ENCODE results near the gene CYB561. TPM values are rescaled to one million over a fixed set of nuclear protein-coding genes. Genes with fewer than 3 reads are reported as not detected.

The CYB561 gene
- total and polyA plus RNA-seq, 2 of the 4 experiments (the other 2 are of a cell fraction): 2.5 to 3.0 TPM

DNA sequence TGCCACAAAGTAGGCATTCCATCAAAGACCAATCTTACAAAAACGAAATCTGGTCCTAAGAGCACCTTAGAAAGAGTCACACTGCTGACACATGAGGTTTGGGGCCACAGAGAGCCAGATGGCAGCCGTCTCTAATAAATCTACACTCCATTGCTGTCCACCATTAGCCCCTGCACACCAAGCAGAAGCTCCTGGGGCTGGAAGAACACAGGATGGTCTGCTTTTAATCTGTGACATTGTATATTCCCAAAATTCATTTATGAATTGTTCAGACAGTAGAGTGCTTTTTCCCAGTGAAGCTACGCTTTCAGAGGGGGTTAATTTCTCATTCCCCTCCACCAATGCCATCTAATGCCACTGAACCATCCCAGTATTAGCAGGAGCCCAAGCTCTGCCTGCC is 1.6 kb downstream of the CYB561 start:
- no TSS peak for BruUV-seq (replicated peaks)
- Histone ChIP-seq H2BK15ac (ENCODE audit: low read depth, low read length) (no peak overlapping the region), H3K4me3 (ENCODE audit: insufficient read depth, low read depth, low read length) (no peak overlapping the region), H2BK120ac (ENCODE audit: low read depth, low read length) (no peak overlapping the region), H3K14ac (replicated peaks; ENCODE audit: low read depth, low read length) (no peak overlapping the region), H3K9me1 (ENCODE audit: insufficient read depth, low read length) (no peaks in the 10 kb centered on the region), H3K4me2 (ENCODE audit: low read depth, low read length) (no peak overlapping the region), H4K20me1 (ENCODE audit: insufficient read depth, low read length) (no peaks in the 10 kb centered on the region), H3K18ac (ENCODE audit: low read depth, low read length) (no peak overlapping the region), H2BK20ac (ENCODE audit: low read depth, low read length) (no peak overlapping the region), H3K4ac (ENCODE audit: low read depth, low read length) (no peak overlapping the region), H3K36me3 (ENCODE audit: control insufficient read depth, insufficient read depth, low read length) (no peaks in the 10 kb centered on the region), H4K5ac (ENCODE audit: low read depth, low read length) (no peak overlapping the region), H3K79me1 (ENCODE audit: low read depth in 1 of 2, low read length in 2 of 2) (no peaks in the 10 kb centered on the region), H3K27ac (ENCODE audit: insufficient read depth, low read length) (no peak overlapping the region), H3K9me3 (ENCODE audit: control insufficient read depth, insufficient read depth, low read length) (no peaks in the 10 kb centered on the region), H2AFZ (replicated peaks; ENCODE audit: low read length, poor library complexity) (no peak overlapping the region), H2AK9ac (replicated peaks; ENCODE audit: low read depth, low read length, poor library complexity) (no peak overlapping the region), H3K23ac (ENCODE audit: low read depth, low read length) (no peak overlapping the region), H4K91ac (ENCODE audit: insufficient read depth, low read depth, low read length) (no peak overlapping the region), H3K9ac (ENCODE audit: low read depth, low read length) (no peak overlapping the region), H3K27me3 (ENCODE audit: control insufficient read depth, insufficient read depth, low read length) (no peaks in the 10 kb centered on the region), H2BK5ac (ENCODE audit: low read depth, low read length, poor library complexity, severe bottlenecking) (no peak overlapping the region), H2AK5ac (ENCODE audit: low read depth, low read length) (no peak overlapping the region), H3K56ac (ENCODE audit: extremely low read depth, insufficient read depth, low read length) (no peak overlapping the region), H4K8ac (ENCODE audit: low read depth in 2 of 2, low read length in 2 of 2) (no peak overlapping the region), H3K4me1 (ENCODE audit: control insufficient read depth, insufficient read depth, low read length) (peaks cover 4% of the 10 kb centered on the region)
- no CpG with 5 or more reads among the region's 3 CpGs for WGBS, 2 experiments (ENCODE audit: extremely low coverage in 2 of 2, insufficient read length in 1 of 2)
- POLR2A ChIA-PET (ENCODE audit: unreplicated experiment): no interaction called here
- CTCF ChIA-PET: no interaction called here
- in situ Hi-C loops (cut with MboI; ENCODE audit: low sequenced_read_pairs): no loop called here
- no peak for ATAC-seq (ENCODE audit: low read depth)
- TF ChIP-seq NFE2L2 (IDR thresholded peaks at IDR 0.05; ENCODE audit: low read depth, low read length) (no peak), CEBPB (IDR thresholded peaks at IDR 0.05; ENCODE audit: low read depth, low read length) (no peak), BHLHE40 (IDR thresholded peaks at IDR 0.05; ENCODE audit: low read depth, low read length) (no peak), POLR2A (IDR thresholded peaks at IDR 0.05; ENCODE audit: low read depth, low read length) (no peak), RCOR1 (IDR thresholded peaks at IDR 0.05; ENCODE audit: insufficient replicate concordance, low read length) (no peak), MAZ (IDR thresholded peaks at IDR 0.05; ENCODE audit: borderline replicate concordance, low read depth, low read length) (no peak), FOS (IDR thresholded peaks at IDR 0.05; ENCODE audit: low read depth, low read length) (no peak), SMC3 (IDR thresholded peaks at IDR 0.05; ENCODE audit: low read depth, low read length) (no peak), CHD1 (IDR thresholded peaks at IDR 0.05; ENCODE audit: low read depth, low read length) (no peak)
- TF ChIP-seq, protein P1, sequence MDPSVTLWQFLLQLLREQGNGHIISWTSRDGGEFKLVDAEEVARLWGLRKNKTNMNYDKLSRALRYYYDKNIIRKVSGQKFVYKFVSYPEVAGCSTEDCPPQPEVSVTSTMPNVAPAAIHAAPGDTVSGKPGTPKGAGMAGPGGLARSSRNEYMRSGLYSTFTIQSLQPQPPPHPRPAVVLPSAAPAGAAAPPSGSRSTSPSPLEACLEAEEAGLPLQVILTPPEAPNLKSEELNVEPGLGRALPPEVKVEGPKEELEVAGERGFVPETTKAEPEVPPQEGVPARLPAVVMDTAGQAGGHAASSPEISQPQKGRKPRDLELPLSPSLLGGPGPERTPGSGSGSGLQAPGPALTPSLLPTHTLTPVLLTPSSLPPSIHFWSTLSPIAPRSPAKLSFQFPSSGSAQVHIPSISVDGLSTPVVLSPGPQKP (IDR thresholded peaks at IDR 0.05; ENCODE audit: borderline replicate concordance, low read depth, low read length): no peak
- intact Hi-C loops (cut with micrococcal nuclease): no loop called here
- dilution Hi-C loops (cut with HindIII; ENCODE audit: low sequenced_read_pairs, unreplicated experiment): no loop called here
- DNase-seq: no peak

All from IMR-90 (cell line).